Epithelial cell of esophagus (primary cell): ENCODE measurements around the gene CAMKMT.
A peak's percentile ranks its signal among the peaks of the same experiment; 100 is the strongest.

Experiments used
- DNase-seq: peaks from one replicate; pipeline ENCODE4 v3.0.0; 2010; ENCODE audit warnings: low read depth
- H3K4me3 ChIP-seq: 2 replicates; pipeline ENCODE4 v1.5.1; 2011; ENCODE audit warnings: mild to moderate bottlenecking, low read length, control low read depth
- TF ChIP-seq, protein P1 (sequence below): IDR thresholded peaks from 2 replicates; pipeline ENCODE4 v1.5.1; 2011; ENCODE audit warnings: low read depth, mild to moderate bottlenecking, low read length, control low read depth, inconsistent platforms; ENCODE audit not compliant: insufficient read depth; ENCODE audit errors: missing control alignments

The CAMKMT gene

GRCh38 chr2:44543773-44544725, 182.3 kb downstream of the CAMKMT start:
- TF ChIP-seq, protein P1, sequence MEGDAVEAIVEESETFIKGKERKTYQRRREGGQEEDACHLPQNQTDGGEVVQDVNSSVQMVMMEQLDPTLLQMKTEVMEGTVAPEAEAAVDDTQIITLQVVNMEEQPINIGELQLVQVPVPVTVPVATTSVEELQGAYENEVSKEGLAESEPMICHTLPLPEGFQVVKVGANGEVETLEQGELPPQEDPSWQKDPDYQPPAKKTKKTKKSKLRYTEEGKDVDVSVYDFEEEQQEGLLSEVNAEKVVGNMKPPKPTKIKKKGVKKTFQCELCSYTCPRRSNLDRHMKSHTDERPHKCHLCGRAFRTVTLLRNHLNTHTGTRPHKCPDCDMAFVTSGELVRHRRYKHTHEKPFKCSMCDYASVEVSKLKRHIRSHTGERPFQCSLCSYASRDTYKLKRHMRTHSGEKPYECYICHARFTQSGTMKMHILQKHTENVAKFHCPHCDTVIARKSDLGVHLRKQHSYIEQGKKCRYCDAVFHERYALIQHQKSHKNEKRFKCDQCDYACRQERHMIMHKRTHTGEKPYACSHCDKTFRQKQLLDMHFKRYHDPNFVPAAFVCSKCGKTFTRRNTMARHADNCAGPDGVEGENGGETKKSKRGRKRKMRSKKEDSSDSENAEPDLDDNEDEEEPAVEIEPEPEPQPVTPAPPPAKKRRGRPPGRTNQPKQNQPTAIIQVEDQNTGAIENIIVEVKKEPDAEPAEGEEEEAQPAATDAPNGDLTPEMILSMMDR: no peak
- DNase-seq: peak; percentile 81
- H3K4me3 ChIP-seq: no peak overlapping the region

GRCh38 chr2:44545005-44545404, 183.3 kb downstream of the CAMKMT start:
- no peak overlapping the region for H3K4me3 ChIP-seq
- no peak for DNase-seq
- TF ChIP-seq, protein P1: no peak

DNA sequence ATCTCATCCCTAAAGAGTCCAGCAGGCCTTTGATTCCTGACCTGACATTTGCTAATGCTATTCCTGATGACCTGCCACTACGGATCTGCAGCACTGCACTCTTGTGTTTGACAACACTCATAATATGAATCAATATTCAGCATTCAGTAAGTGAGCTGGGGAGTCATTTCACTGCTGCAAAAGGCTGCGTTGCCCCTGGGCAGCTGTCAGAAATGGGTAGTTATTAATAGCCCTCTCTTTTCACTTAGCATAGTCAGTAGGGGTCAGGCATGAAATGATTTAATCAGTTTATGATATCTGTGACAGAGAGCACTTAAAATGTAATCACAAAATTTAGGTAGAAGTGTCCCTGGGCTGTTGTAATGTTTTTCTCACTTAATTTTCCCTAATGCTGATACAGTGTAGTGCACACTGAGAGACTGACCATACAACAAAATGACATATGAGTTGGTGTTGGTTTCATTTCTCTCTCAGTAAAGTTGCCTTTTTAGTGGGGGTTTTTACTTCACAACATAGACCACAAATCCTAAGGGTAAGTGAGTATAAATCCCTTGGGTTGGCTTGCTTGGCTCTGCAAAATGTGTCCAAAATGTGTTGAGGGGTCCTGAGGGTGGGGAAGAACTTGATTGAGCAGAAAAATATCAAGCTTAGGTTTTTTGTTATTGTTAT, 184.8 kb downstream of the CAMKMT start:
- no peak for DNase-seq
- no peak overlapping the region for H3K4me3 ChIP-seq
- TF ChIP-seq, protein P1: no peak

DNA sequence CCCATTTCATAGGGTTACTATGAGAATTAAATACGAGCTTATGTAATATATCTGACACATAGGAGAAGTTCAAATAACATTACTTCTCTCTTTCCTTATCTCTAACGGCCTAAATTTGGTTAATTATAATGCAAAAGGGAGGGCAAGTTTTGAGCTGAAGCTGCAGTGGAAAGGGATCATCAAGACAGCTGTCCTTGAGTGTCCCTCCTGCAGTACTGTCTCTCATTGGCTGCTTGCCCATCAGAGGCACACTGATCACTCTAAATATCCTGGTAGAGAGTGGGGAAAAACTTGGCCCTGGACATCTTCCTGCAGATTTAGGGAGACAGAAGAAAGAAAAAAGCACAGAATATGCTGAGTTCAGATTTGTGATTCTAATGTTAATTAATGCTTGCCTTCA, 186.0 kb downstream of the CAMKMT start:
- no peak for DNase-seq

GRCh38 chr2:44548221-44549098, 186.7 kb downstream of the CAMKMT start:
- TF ChIP-seq, protein P1: no peak
- no peak overlapping the region for H3K4me3 ChIP-seq
- no peak for DNase-seq

More for the DNA sequence above, 186.0 kb downstream of the CAMKMT start:
- no peak overlapping the region for H3K4me3 ChIP-seq
- TF ChIP-seq, protein P1: no peak

GRCh38 chr2:44549099-44549471, 187.3 kb downstream of the CAMKMT start:
- peak; percentile 82 for DNase-seq
- TF ChIP-seq, protein P1: no peak
- no peak overlapping the region for H3K4me3 ChIP-seq
